Mesenchymal stem cell (in vitro differentiated cells and primary cell): Measurements from ENCODE around the gene CDK12.

ENCODE experiments used
- DNase-seq: peaks from one replicate; pipeline ENCODE4 v3.0.0-alpha.2; 2013
- H2AFZ ChIP-seq: one replicate; pipeline ENCODE4 v1.6.1; 2013; ENCODE audit warnings: low read depth, mild to moderate bottlenecking, control low read depth, inconsistent platforms, low read length, moderate library complexity
- H2AK5ac ChIP-seq: 2 replicates; pipeline ENCODE4 v1.6.1; 2013; ENCODE audit warnings: low read length, moderate library complexity, mild to moderate bottlenecking, inconsistent platforms; ENCODE audit not compliant: severe bottlenecking
- H2BK120ac ChIP-seq: one replicate; pipeline ENCODE4 v1.6.1; 2013; ENCODE audit warnings: low read depth, mild to moderate bottlenecking, inconsistent platforms, low read length, moderate library complexity
- H2BK12ac ChIP-seq, 2 experiments: one replicate each; pipeline ENCODE4 v1.6.1; 2013; ENCODE audit warnings: inconsistent platforms in 2 of 2, low read length in 2 of 2, mild to moderate bottlenecking in 2 of 2, moderate library complexity in 2 of 2, control low read depth in 1 of 2
- H2BK15ac ChIP-seq: one replicate; pipeline ENCODE4 v1.6.1; 2013; ENCODE audit warnings: mild to moderate bottlenecking, low read depth, inconsistent platforms; ENCODE audit not compliant: poor library complexity, severe bottlenecking
- H2BK5ac ChIP-seq: 2 replicates; pipeline ENCODE4 v1.6.1; 2013; ENCODE audit warnings: low read depth, mild to moderate bottlenecking, low read length, control low read depth, inconsistent platforms; ENCODE audit not compliant: poor library complexity, severe bottlenecking
- H3K14ac ChIP-seq, 2 experiments: one replicate each; pipeline ENCODE4 v1.6.1; 2013; ENCODE audit warnings: inconsistent platforms in 2 of 2, low read length in 2 of 2, control low read depth in 1 of 2, mild to moderate bottlenecking in 1 of 2, moderate library complexity in 1 of 2
- H3K18ac ChIP-seq, 2 experiments: one replicate each; pipeline ENCODE4 v1.6.1; 2013; ENCODE audit warnings: inconsistent platforms in 2 of 2, low read length in 2 of 2, control low read depth in 1 of 2, low read depth in 1 of 2, mild to moderate bottlenecking in 1 of 2
- H3K23ac ChIP-seq, 2 experiments: one replicate each; pipeline ENCODE4 v1.6.1; 2013; ENCODE audit warnings: inconsistent platforms in 2 of 2, low read length in 2 of 2, mild to moderate bottlenecking in 2 of 2, moderate library complexity in 2 of 2, control low read depth in 1 of 2
- H3K27ac ChIP-seq: 2 replicates; pipeline ENCODE4 v1.5.1; 2013; ENCODE audit warnings: mild to moderate bottlenecking, moderate library complexity, low read length, control low read depth, inconsistent platforms; ENCODE audit not compliant: poor library complexity, severe bottlenecking
- H3K27me3 ChIP-seq, 2 experiments: 2 replicates each; pipeline versions ENCODE4 v1.6.1 to v1.7.0; 2013; ENCODE audit warnings: low read length in 2 of 2, mild to moderate bottlenecking in 2 of 2, moderate library complexity in 2 of 2, control low read depth in 1 of 2, inconsistent platforms in 1 of 2; ENCODE audit not compliant: control insufficient read depth in 1 of 2, insufficient read depth in 1 of 2
- H3K36me3 ChIP-seq, 2 experiments: 2 replicates each; pipeline versions ENCODE4 v1.6.1 to v1.7.0; 2013; ENCODE audit warnings: low read length in 2 of 2, control low read depth in 1 of 2, inconsistent platforms in 1 of 2, low read depth in 1 of 2, mild to moderate bottlenecking in 1 of 2; ENCODE audit not compliant: insufficient read depth in 2 of 2, control insufficient read depth in 1 of 2
- H3K4ac ChIP-seq, 2 experiments: one replicate each; pipeline ENCODE4 v1.6.1; 2013; ENCODE audit warnings: inconsistent platforms in 2 of 2, low read length in 2 of 2, mild to moderate bottlenecking in 2 of 2, moderate library complexity in 2 of 2, control low read depth in 1 of 2, low read depth in 1 of 2
- H3K4me1 ChIP-seq: 2 replicates; pipeline ENCODE4 v1.6.1; 2013; ENCODE audit warnings: low read depth, low read length, control low read depth; ENCODE audit not compliant: control insufficient read depth, insufficient read depth
- H3K4me2 ChIP-seq: 2 replicates; pipeline ENCODE4 v1.6.1; 2013; ENCODE audit warnings: low read length, mild to moderate bottlenecking, inconsistent platforms; ENCODE audit not compliant: poor library complexity, severe bottlenecking
- H3K4me3 ChIP-seq, 2 experiments: 2 replicates each; pipeline versions ENCODE4 v1.5.1 to v1.7.0; 2013; ENCODE audit warnings: low read length in 2 of 2, mild to moderate bottlenecking in 2 of 2, control low read depth in 1 of 2, low read depth in 1 of 2; ENCODE audit not compliant: insufficient read depth in 1 of 2
- H3K79me1 ChIP-seq: replicated peaks from 2 replicates; pipeline ENCODE4 v1.6.1; 2013; ENCODE audit warnings: mild to moderate bottlenecking, control low read depth, low read length, inconsistent platforms; ENCODE audit not compliant: poor library complexity, severe bottlenecking
- H3K9ac ChIP-seq: 2 replicates; pipeline ENCODE4 v1.7.0; 2013; ENCODE audit warnings: mild to moderate bottlenecking, low read length, moderate library complexity
- H3K9me3 ChIP-seq: 2 replicates; pipeline ENCODE4 v1.7.0; 2013; ENCODE audit warnings: mild to moderate bottlenecking, low read length; ENCODE audit not compliant: control insufficient read depth
- H4K8ac ChIP-seq: one replicate; pipeline ENCODE4 v1.6.1; 2013; ENCODE audit warnings: inconsistent platforms, mild to moderate bottlenecking, low read length, moderate library complexity
- H4K91ac ChIP-seq: one replicate; pipeline ENCODE4 v1.6.1; 2013; ENCODE audit warnings: mild to moderate bottlenecking, low read length, inconsistent platforms
- WGBS: methylation state at CpG from one replicate; pipeline ENCODE4 v1.1.7; 2013; ENCODE audit warnings: mixed read lengths; 5-methylcytosine and 5-hydroxymethylcytosine counted together

The CDK12 gene

GRCh38 chr17:39572121-39572520 is 110.8 kb downstream of the CDK12 start:
- Histone ChIP-seq H2BK12ac (no peak overlapping the region), H3K4me1 (peaks cover 6% of the 10 kb centered on the region), H2AFZ (no peak overlapping the region), H3K9ac (no peak overlapping the region), H3K79me1 (no peaks in the 10 kb centered on the region), H3K18ac (no peak overlapping the region), H2BK15ac (no peak overlapping the region), H3K14ac (no peak overlapping the region), H2BK120ac (no peak overlapping the region), H2BK5ac (no peak overlapping the region), H3K4me2 (no peak overlapping the region), H4K8ac (no peak overlapping the region), H3K23ac (no peak overlapping the region), H4K91ac (no peak overlapping the region), H3K4ac (no peak overlapping the region), H3K36me3 (peaks cover 31 to 45% of the 10 kb centered on the region in 2 experiments), H2AK5ac (no peak overlapping the region), H3K4me3 (no peak overlapping the region), H3K27ac (no peak overlapping the region), H3K27me3 (peaks cover 0 to 10% of the 10 kb centered on the region in 2 experiments), H3K9me3 (peaks cover 9% of the 10 kb centered on the region)
- DNase-seq = no peak
- 100% methylated on average over 2 of the region's 2 CpGs for WGBS

- H3K27me3 ChIP-seq = peaks cover 11 to 20% of the 10 kb centered on the region in 2 experiments
- H3K27ac ChIP-seq = no peak overlapping the region
- H4K8ac ChIP-seq = peak overlapping the region; percentile 94
- no peak overlapping the region for H2BK120ac ChIP-seq
- peak overlapping the region in 1 of 2 experiments; percentile 47 for H2BK12ac ChIP-seq
- peak overlapping the region; percentile 80 for H3K4me2 ChIP-seq
- 1% methylated on average over 62 of the region's 66 CpGs for WGBS
- peak overlapping the region; percentile 69 to 87 for H3K18ac ChIP-seq
- peak overlapping the region; percentile 85 for H3K9ac ChIP-seq
- DNase-seq = peak; percentile 85
- peak overlapping the region; percentile 43 for H2AFZ ChIP-seq
- no peak overlapping the region for H2AK5ac ChIP-seq
- H3K4ac ChIP-seq = peak overlapping the region in 1 of 2 experiments; percentile 52
- H2BK5ac ChIP-seq = no peak overlapping the region
- H2BK15ac ChIP-seq = no peak overlapping the region
- H4K91ac ChIP-seq = peak overlapping the region; percentile 75
- H3K36me3 ChIP-seq = peaks cover 19 to 29% of the 10 kb centered on the region in 2 experiments
- H3K79me1 ChIP-seq = no peaks in the 10 kb centered on the region
- H3K14ac ChIP-seq = peak overlapping the region in 1 of 2 experiments; percentile 30
- peak overlapping the region; percentile 62 to 80 for H3K4me3 ChIP-seq
- peaks cover 9% of the 10 kb centered on the region for H3K9me3 ChIP-seq
- peaks cover 6% of the 10 kb centered on the region for H3K4me1 ChIP-seq
- H3K23ac ChIP-seq = no peak overlapping the region
Observed at GRCh38 chr17:39573447-39574298, 112.4 kb downstream of the CDK12 start.

GRCh38 chr17:39576187-39576586 is 114.9 kb downstream of the CDK12 start:
- Histone ChIP-seq H4K8ac (no peak overlapping the region), H3K18ac (no peak overlapping the region), H3K27ac (no peak overlapping the region), H3K4me2 (no peak overlapping the region), H2BK120ac (no peak overlapping the region), H2BK5ac (no peak overlapping the region), H2BK15ac (no peak overlapping the region), H3K36me3 (peaks cover 0 to 4% of the 10 kb centered on the region in 2 experiments), H2AFZ (no peak overlapping the region), H3K79me1 (no peaks in the 10 kb centered on the region), H2AK5ac (no peak overlapping the region), H3K9ac (no peak overlapping the region), H3K4me1 (peaks cover 6% of the 10 kb centered on the region), H2BK12ac (no peak overlapping the region), H3K27me3 (peaks cover 27 to 40% of the 10 kb centered on the region in 2 experiments), H3K4me3 (no peak overlapping the region), H3K23ac (no peak overlapping the region), H3K4ac (no peak overlapping the region), H3K9me3 (peaks cover 5% of the 10 kb centered on the region), H3K14ac (no peak overlapping the region), H4K91ac (no peak overlapping the region)
- DNase-seq = peak; percentile 22
- 18% methylated on average over 6 of the region's 7 CpGs for WGBS

- Histone ChIP-seq H3K9me3 (no peaks in the 10 kb centered on the region), H3K4me3 (no peak overlapping the region), H4K8ac (no peak overlapping the region), H2BK12ac (no peak overlapping the region), H3K79me1 (no peaks in the 10 kb centered on the region), H3K36me3 (no peaks in the 10 kb centered on the region), H3K23ac (no peak overlapping the region), H3K27me3 (peaks cover 32 to 50% of the 10 kb centered on the region in 2 experiments), H4K91ac (no peak overlapping the region), H3K4me2 (no peak overlapping the region), H3K4ac (no peak overlapping the region), H2BK120ac (no peak overlapping the region), H3K27ac (no peak overlapping the region), H2BK5ac (no peak overlapping the region), H3K9ac (no peak overlapping the region), H3K18ac (no peak overlapping the region), H3K4me1 (peaks cover 6% of the 10 kb centered on the region), H2BK15ac (no peak overlapping the region), H3K14ac (no peak overlapping the region), H2AK5ac (no peak overlapping the region), H2AFZ (no peak overlapping the region)
- WGBS = 43% methylated on average over 2 of the region's 2 CpGs
- DNase-seq = no peak
Observed at GRCh38 chr17:39578272-39578671, 117.0 kb downstream of the CDK12 start.
